H9 (cell line): ENCODE results near the gene NEDD4L. TPM values are rescaled to one million over a fixed set of nuclear protein-coding genes. Genes with fewer than 3 reads are reported as not detected.

Experiments used
- DNase-seq: peaks from one replicate; pipeline ENCODE4 v3.0.0-alpha.2; 2017
- H2AFZ ChIP-seq: one replicate; pipeline ENCODE4 v1.6.1; 2013; ENCODE audit warnings: mild to moderate bottlenecking, low read length, control low read depth, moderate library complexity
- H2AK5ac ChIP-seq: 2 replicates; pipeline ENCODE4 v1.6.1; 2013; ENCODE audit warnings: low read length, control low read depth, mixed read lengths; ENCODE audit not compliant: insufficient read length
- H2BK120ac ChIP-seq: one replicate; pipeline ENCODE4 v1.6.1; 2013; ENCODE audit warnings: low read depth, mild to moderate bottlenecking, low read length, control low read depth, inconsistent platforms; ENCODE audit not compliant: poor library complexity, severe bottlenecking
- H2BK12ac ChIP-seq: 2 replicates; pipeline ENCODE4 v1.6.1; 2013; ENCODE audit warnings: low read length, control low read depth, mixed read lengths, low read depth; ENCODE audit not compliant: insufficient read length
- H2BK15ac ChIP-seq: 2 replicates; pipeline ENCODE4 v1.6.1; 2013; ENCODE audit warnings: low read depth, low read length, control low read depth
- H2BK20ac ChIP-seq: one replicate; pipeline ENCODE4 v1.6.1; 2013; ENCODE audit warnings: low read depth, mild to moderate bottlenecking, low read length, control low read depth, inconsistent platforms; ENCODE audit not compliant: poor library complexity, severe bottlenecking
- H2BK5ac ChIP-seq: 2 replicates; pipeline ENCODE4 v1.6.1; 2013; ENCODE audit warnings: low read length, control low read depth, mixed read lengths; ENCODE audit not compliant: insufficient read length
- H3K14ac ChIP-seq: 2 replicates; pipeline ENCODE4 v1.6.1; 2013; ENCODE audit warnings: low read length, control low read depth; ENCODE audit not compliant: insufficient read depth
- H3K18ac ChIP-seq: 2 replicates; pipeline ENCODE4 v1.6.1; 2013; ENCODE audit warnings: low read depth, mild to moderate bottlenecking, mixed read lengths, low read length, control low read depth; ENCODE audit not compliant: insufficient read length
- H3K23ac ChIP-seq: 2 replicates; pipeline ENCODE4 v1.6.1; 2013; ENCODE audit warnings: low read length, control low read depth, mixed read lengths, low read depth; ENCODE audit not compliant: insufficient read length
- H3K23me2 ChIP-seq: 2 replicates; pipeline ENCODE4 v1.6.1; 2013; ENCODE audit warnings: low read depth, mild to moderate bottlenecking, mixed read lengths, low read length, control low read depth; ENCODE audit not compliant: insufficient read length, poor library complexity, severe bottlenecking
- H3K27ac ChIP-seq: 2 replicates; pipeline ENCODE4 v1.5.1; 2013; ENCODE audit warnings: low read length, control low read depth, mixed read lengths, low read depth; ENCODE audit not compliant: insufficient read length
- H3K27me3 ChIP-seq: 2 replicates; pipeline ENCODE4 v1.6.1; 2013; ENCODE audit warnings: low read length, control low read depth, inconsistent platforms; ENCODE audit not compliant: insufficient read depth
- H3K4ac ChIP-seq: 2 replicates; pipeline ENCODE4 v1.6.1; 2013; ENCODE audit warnings: low read depth, mild to moderate bottlenecking, control low read depth, inconsistent platforms, low read length, moderate library complexity
- H3K4me1 ChIP-seq: 2 replicates; pipeline ENCODE4 v1.6.1; 2013; ENCODE audit warnings: low read length, control low read depth, inconsistent platforms; ENCODE audit not compliant: insufficient read depth
- H3K4me2 ChIP-seq: 2 replicates; pipeline ENCODE4 v1.6.1; 2013; ENCODE audit warnings: low read length, control low read depth, mixed read lengths; ENCODE audit not compliant: insufficient read length, insufficient read depth
- H3K56ac ChIP-seq: 2 replicates; pipeline ENCODE4 v1.6.1; 2013; ENCODE audit warnings: low read depth, mild to moderate bottlenecking, mixed read lengths, low read length, control low read depth; ENCODE audit not compliant: insufficient read length
- H3K79me1 ChIP-seq: 2 replicates; pipeline ENCODE4 v1.6.1; 2013; ENCODE audit warnings: low read depth, mild to moderate bottlenecking, moderate library complexity, low read length, control low read depth, inconsistent platforms; ENCODE audit not compliant: insufficient read depth, poor library complexity, severe bottlenecking
- H3K79me2 ChIP-seq: 2 replicates; pipeline ENCODE4 v1.6.1; 2013; ENCODE audit warnings: low read length, control low read depth, inconsistent platforms; ENCODE audit not compliant: insufficient read depth
- H3K9ac ChIP-seq: 2 replicates; pipeline ENCODE4 v1.6.1; 2013; ENCODE audit warnings: low read length, control low read depth, mixed read lengths; ENCODE audit not compliant: insufficient read length; ENCODE audit errors: extremely low read depth
- H3K9me3 ChIP-seq: one replicate; pipeline ENCODE4 v1.6.1; 2013; ENCODE audit warnings: low read depth, low read length, inconsistent platforms; ENCODE audit not compliant: control insufficient read depth
- H3T11ph ChIP-seq: one replicate; pipeline ENCODE4 v1.6.1; 2013; ENCODE audit warnings: mild to moderate bottlenecking, low read length, control low read depth, inconsistent platforms
- H4K20me1 ChIP-seq: one replicate; pipeline ENCODE4 v1.6.1; 2013; ENCODE audit not compliant: control insufficient read depth, insufficient read length, insufficient read depth
- H4K5ac ChIP-seq: 2 replicates; pipeline ENCODE4 v1.6.1; 2013; ENCODE audit warnings: low read depth, mild to moderate bottlenecking, mixed read lengths, low read length, control low read depth; ENCODE audit not compliant: insufficient read length
- H4K8ac ChIP-seq: replicated peaks from 2 replicates; pipeline ENCODE4 v1.6.1; 2013; ENCODE audit warnings: low read length, control low read depth, mixed read lengths, low read depth; ENCODE audit not compliant: insufficient read length
- H4K91ac ChIP-seq: 2 replicates; pipeline ENCODE4 v1.6.1; 2013; ENCODE audit warnings: low read depth, mild to moderate bottlenecking, moderate library complexity, mixed read lengths, low read length, control low read depth; ENCODE audit not compliant: insufficient read length
- H3K27ac Mint-ChIP-seq, 3 experiments: 2 replicates in 2 of 3; 3 replicates in 1 of 3; pipeline ENCODE4 v1.8.0; 2020 to 2021; ENCODE audit warnings: mixed read lengths in 3 of 3, mild to moderate bottlenecking in 1 of 3, moderate library complexity in 1 of 3
- H3K27me3 Mint-ChIP-seq: 2 replicates; pipeline ENCODE4 v1.8.0; 2021; ENCODE audit warnings: low read depth, mild to moderate bottlenecking, moderate library complexity, mixed read lengths
- H3K36me3 Mint-ChIP-seq, 3 experiments: 2 replicates in 2 of 3; 3 replicates in 1 of 3; pipeline ENCODE4 v1.8.0; 2020 to 2021; ENCODE audit warnings: low read depth in 3 of 3, mixed read lengths in 3 of 3; ENCODE audit not compliant: insufficient read depth in 1 of 3
- H3K4me1 Mint-ChIP-seq, 2 experiments: 2 replicates each; pipeline ENCODE4 v1.8.0; 2020; ENCODE audit warnings: mixed read lengths in 2 of 2
- H3K4me3 Mint-ChIP-seq, 2 experiments: 2 replicates in 1 of 2; 3 replicates in 1 of 2; pipeline ENCODE4 v1.8.0; 2020 to 2021; ENCODE audit warnings: mild to moderate bottlenecking in 2 of 2, mixed read lengths in 2 of 2, moderate library complexity in 1 of 2
- H3K9me3 Mint-ChIP-seq, 2 experiments: 2 replicates in 1 of 2; 3 replicates in 1 of 2; pipeline ENCODE4 v1.8.0; 2020; ENCODE audit warnings: mild to moderate bottlenecking in 2 of 2, mixed read lengths in 2 of 2, moderate library complexity in 1 of 2
- WGBS: extraction: QIAGEN DNeasy Blood & Tissue Kit; methylation state at CpG from one replicate; pipeline ENCODE4 v1.1.7; 2013; ENCODE audit warnings: missing lambda C conversion rate, low lambda C conversion rate, mixed read lengths; ENCODE audit not compliant: insufficient read length; ENCODE audit errors: extremely low coverage; 5-methylcytosine and 5-hydroxymethylcytosine counted together
- total RNA-seq: library from RNA; stranded (reverse); gene quantifications from 2 replicates; pipeline ENCODE4 v1.2.1, GENCODE V29; 2021
- TF ChIP-seq, protein P1 (sequence below): fragments of 200-600 bp; sonication (generic); conservative IDR thresholded peaks from 3 replicates; pipeline ENCODE4 v1.8.0; 2021; ENCODE audit warnings: antibody characterized with exemption, mild to moderate bottlenecking

Gene NEDD4L
- total RNA-seq, 1 experiment from 2014 or later = 76.3 TPM

DNA sequence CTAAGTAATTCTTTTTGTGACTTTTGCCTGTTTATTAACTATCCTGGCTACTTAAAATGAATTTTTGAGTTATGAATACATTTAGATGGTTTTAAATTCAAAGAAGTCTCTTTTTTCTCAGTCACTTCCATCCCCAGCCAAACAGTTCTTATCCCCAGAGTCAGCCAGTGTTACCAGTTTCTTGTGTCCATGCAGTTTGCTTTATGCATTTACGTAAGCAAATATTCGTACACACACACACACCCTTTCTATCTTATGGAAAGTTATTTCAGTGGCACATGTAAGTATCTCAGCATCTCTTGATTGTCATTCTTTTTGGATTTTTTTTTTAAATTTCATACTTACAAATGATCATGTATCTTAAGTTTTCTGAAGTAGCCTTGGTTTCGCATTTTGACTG is 113.2 kb downstream of the NEDD4L start:
- Histone ChIP-seq H3K9ac (no peak overlapping the region), H2BK120ac (no peak overlapping the region), H3T11ph (no peak overlapping the region), H3K4me1 (no peaks in the 10 kb centered on the region), H3K9me3 (no peaks in the 10 kb centered on the region), H4K5ac (no peak overlapping the region), H3K27ac (no peak overlapping the region), H3K18ac (no peak overlapping the region), H3K23me2 (no peaks in the 10 kb centered on the region), H3K23ac (no peak overlapping the region), H3K56ac (no peak overlapping the region), H2BK5ac (no peak overlapping the region), H3K4me2 (no peak overlapping the region), H3K79me1 (no peaks in the 10 kb centered on the region), H2BK20ac (no peak overlapping the region), H3K27me3 (no peaks in the 10 kb centered on the region), H4K8ac (no peak overlapping the region), H3K14ac (no peak overlapping the region), H2BK15ac (no peak overlapping the region), H2AK5ac (no peak overlapping the region), H4K91ac (no peak overlapping the region), H3K79me2 (no peaks in the 10 kb centered on the region), H2BK12ac (no peak overlapping the region), H3K4ac (no peak overlapping the region), H4K20me1 (no peaks in the 10 kb centered on the region), H2AFZ (no peak overlapping the region)
- peaks cover 11 to 13% of the 10 kb centered on the region in 2 experiments for H3K4me1 Mint-ChIP-seq
- WGBS = no CpG with 5 or more reads among the region's 3 CpGs
- no peak overlapping the region for H3K27ac Mint-ChIP-seq
- no peaks in the 10 kb centered on the region for H3K27me3 Mint-ChIP-seq
- no peaks in the 10 kb centered on the region for H3K9me3 Mint-ChIP-seq
- H3K4me3 Mint-ChIP-seq = no peak overlapping the region
- no peaks in the 10 kb centered on the region for H3K36me3 Mint-ChIP-seq
- DNase-seq = no peak
- TF ChIP-seq, protein P1, sequence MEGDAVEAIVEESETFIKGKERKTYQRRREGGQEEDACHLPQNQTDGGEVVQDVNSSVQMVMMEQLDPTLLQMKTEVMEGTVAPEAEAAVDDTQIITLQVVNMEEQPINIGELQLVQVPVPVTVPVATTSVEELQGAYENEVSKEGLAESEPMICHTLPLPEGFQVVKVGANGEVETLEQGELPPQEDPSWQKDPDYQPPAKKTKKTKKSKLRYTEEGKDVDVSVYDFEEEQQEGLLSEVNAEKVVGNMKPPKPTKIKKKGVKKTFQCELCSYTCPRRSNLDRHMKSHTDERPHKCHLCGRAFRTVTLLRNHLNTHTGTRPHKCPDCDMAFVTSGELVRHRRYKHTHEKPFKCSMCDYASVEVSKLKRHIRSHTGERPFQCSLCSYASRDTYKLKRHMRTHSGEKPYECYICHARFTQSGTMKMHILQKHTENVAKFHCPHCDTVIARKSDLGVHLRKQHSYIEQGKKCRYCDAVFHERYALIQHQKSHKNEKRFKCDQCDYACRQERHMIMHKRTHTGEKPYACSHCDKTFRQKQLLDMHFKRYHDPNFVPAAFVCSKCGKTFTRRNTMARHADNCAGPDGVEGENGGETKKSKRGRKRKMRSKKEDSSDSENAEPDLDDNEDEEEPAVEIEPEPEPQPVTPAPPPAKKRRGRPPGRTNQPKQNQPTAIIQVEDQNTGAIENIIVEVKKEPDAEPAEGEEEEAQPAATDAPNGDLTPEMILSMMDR = no peak
